SJCRH30 (cell line): Measurements from ENCODE around the gene C8G. TPM values are rescaled to one million over a fixed set of nuclear protein-coding genes. Genes with fewer than 3 reads are reported as not detected.

Experiments used
- DNase-seq, 2 experiments: peaks; one replicate each; pipeline ENCODE4 v3.0.0-alpha.2; 2015 to 2020
- H3K27ac ChIP-seq: fragments of 250-450 bp; sonication (Bioruptor Pico); 2 replicates; pipeline ENCODE4 v1.5.1; 2020; ENCODE audit warnings: mild to moderate bottlenecking, moderate library complexity
- H3K27me3 ChIP-seq: fragments of 250-450 bp; sonication (Bioruptor Pico); 2 replicates; pipeline ENCODE4 v1.5.1; 2020; ENCODE audit warnings: mild to moderate bottlenecking, moderate library complexity
- H3K36me3 ChIP-seq: fragments of 250-450 bp; sonication (Bioruptor Pico); 2 replicates; pipeline ENCODE4 v1.5.1; 2020; ENCODE audit warnings: mild to moderate bottlenecking, moderate library complexity
- H3K4me1 ChIP-seq: fragments of 250-450 bp; sonication (Bioruptor Pico); 2 replicates; pipeline ENCODE4 v1.5.1; 2020; ENCODE audit warnings: mild to moderate bottlenecking, moderate library complexity
- H3K4me3 ChIP-seq: fragments of 250-450 bp; sonication (Bioruptor Pico); 2 replicates; pipeline ENCODE4 v1.5.1; 2020; ENCODE audit warnings: mild to moderate bottlenecking, moderate library complexity
- H3K9me3 ChIP-seq: fragments of 250-450 bp; sonication (Bioruptor Pico); replicated peaks from 2 replicates; pipeline ENCODE4 v1.5.1; 2020; ENCODE audit warnings: mild to moderate bottlenecking, moderate library complexity
- total RNA-seq: library from RNA; depleted of rRNA; stranded (reverse); fragments of >200 nt; shearing (Covaris generic); gene quantifications from 2 replicates; pipeline ENCODE4 v1.2.3, GENCODE V29; 2014

C8G gene
- total RNA-seq, 1 experiment from 2014 or later: not detected

GRCh38 chr9:136927343-136928271, 17.4 kb upstream of the C8G start:
- no peaks in the 10 kb centered on the region for H3K27me3 ChIP-seq
- H3K4me3 ChIP-seq: no peak overlapping the region
- DNase-seq: no peak
- no peaks in the 10 kb centered on the region for H3K4me1 ChIP-seq
- peaks cover 5% of the 10 kb centered on the region; the same call in 1 of the 2 replicates for H3K9me3 ChIP-seq
- H3K27ac ChIP-seq: no peak overlapping the region
- H3K36me3 ChIP-seq: peaks cover 11% of the 10 kb centered on the region

- H3K4me3 ChIP-seq: no peak overlapping the region
- no peaks in the 10 kb centered on the region for H3K27me3 ChIP-seq
- no peaks in the 10 kb centered on the region for H3K4me1 ChIP-seq
- H3K27ac ChIP-seq: no peak overlapping the region
- DNase-seq: no peak
- H3K36me3 ChIP-seq: peaks cover 10% of the 10 kb centered on the region
- peaks cover 5% of the 10 kb centered on the region; the same call in 1 of the 2 replicates for H3K9me3 ChIP-seq
Observed at GRCh38 chr9:136928591-136928990, 16.5 kb upstream of the C8G start.

GRCh38 chr9:136930014-136930413, 15.0 kb upstream of the C8G start:
- no peak for DNase-seq
- no peak overlapping the region for H3K27ac ChIP-seq
- no peaks in the 10 kb centered on the region for H3K4me1 ChIP-seq
- no peaks in the 10 kb centered on the region for H3K27me3 ChIP-seq
- H3K9me3 ChIP-seq: peaks cover 5% of the 10 kb centered on the region
- H3K36me3 ChIP-seq: peaks cover 10% of the 10 kb centered on the region
- H3K4me3 ChIP-seq: no peak overlapping the region

- H3K27ac ChIP-seq: no peak overlapping the region
- H3K4me1 ChIP-seq: no peaks in the 10 kb centered on the region
- peaks cover 10% of the 10 kb centered on the region for H3K36me3 ChIP-seq
- no peak overlapping the region for H3K4me3 ChIP-seq
- H3K27me3 ChIP-seq: no peaks in the 10 kb centered on the region
- no peak for DNase-seq
- H3K9me3 ChIP-seq: peaks cover 5% of the 10 kb centered on the region
Observed at GRCh38 chr9:136931611-136932130, 13.4 kb upstream of the C8G start.

GRCh38 chr9:136934277-136934676, 10.8 kb upstream of the C8G start:
- no peak for DNase-seq
- peaks cover 7% of the 10 kb centered on the region for H3K9me3 ChIP-seq

GRCh38 chr9:136935651-136936050, 9.4 kb upstream of the C8G start:
- H3K4me3 ChIP-seq: no peak overlapping the region
- peaks cover 7% of the 10 kb centered on the region for H3K9me3 ChIP-seq
- no peaks in the 10 kb centered on the region for H3K4me1 ChIP-seq
- peaks cover 37% of the 10 kb centered on the region for H3K36me3 ChIP-seq
- DNase-seq: no peak
- H3K27me3 ChIP-seq: no peaks in the 10 kb centered on the region
- H3K27ac ChIP-seq: no peak overlapping the region

More at GRCh38 chr9:136934277-136934676, 10.8 kb upstream of the C8G start:
- Histone ChIP-seq H3K27me3 (no peaks in the 10 kb centered on the region), H3K4me1 (no peaks in the 10 kb centered on the region), H3K36me3 (peaks cover 25% of the 10 kb centered on the region), H3K27ac (no peak overlapping the region), H3K4me3 (no peak overlapping the region)

- Histone ChIP-seq H3K36me3 (peaks cover 43% of the 10 kb centered on the region), H3K4me1 (no peaks in the 10 kb centered on the region), H3K27me3 (no peaks in the 10 kb centered on the region), H3K4me3 (no peak overlapping the region), H3K27ac (no peak overlapping the region), H3K9me3 (peaks cover 6% of the 10 kb centered on the region)
- DNase-seq: no peak
Observed at GRCh38 chr9:136936645-136937170, 8.3 kb upstream of the C8G start.

GRCh38 chr9:136937186-136938001, 7.6 kb upstream of the C8G start:
- peaks cover 46% of the 10 kb centered on the region for H3K36me3 ChIP-seq
- peaks cover 2% of the 10 kb centered on the region; the same call in 1 of the 2 replicates for H3K9me3 ChIP-seq
- H3K4me3 ChIP-seq: no peak overlapping the region
- DNase-seq: no peak
- no peak overlapping the region for H3K27ac ChIP-seq
- H3K27me3 ChIP-seq: no peaks in the 10 kb centered on the region
- H3K4me1 ChIP-seq: no peaks in the 10 kb centered on the region

GRCh38 chr9:136939431-136939995, 5.5 kb upstream of the C8G start:
- peaks cover 3% of the 10 kb centered on the region; the same call in 1 of the 2 replicates for H3K4me1 ChIP-seq
- no peak overlapping the region for H3K4me3 ChIP-seq
- no peak overlapping the region for H3K27ac ChIP-seq
- H3K9me3 ChIP-seq: peaks cover 2% of the 10 kb centered on the region; the same call in 1 of the 2 replicates
- no peak for DNase-seq
- peaks cover 50% of the 10 kb centered on the region for H3K36me3 ChIP-seq
- H3K27me3 ChIP-seq: no peaks in the 10 kb centered on the region

- Histone ChIP-seq H3K27me3 (no peaks in the 10 kb centered on the region), H3K27ac (no peak overlapping the region), H3K4me3 (no peak overlapping the region), H3K4me1 (peaks cover 3% of the 10 kb centered on the region; the same call in 1 of the 2 replicates), H3K36me3 (peaks cover 48% of the 10 kb centered on the region), H3K9me3 (0 out of 2 replicates have a peak, but pooled peaks cover 2% of the 10 kb centered on the region)
- DNase-seq: no peak
Observed at GRCh38 chr9:136939996-136940525, 5.0 kb upstream of the C8G start.

GRCh38 chr9:136940526-136941230, 4.4 kb upstream of the C8G start:
- Histone ChIP-seq H3K36me3 (peaks cover 48% of the 10 kb centered on the region), H3K9me3 (0 out of 2 replicates have a peak, but pooled peaks cover 2% of the 10 kb centered on the region), H3K27ac (no peak overlapping the region), H3K4me3 (no peak overlapping the region), H3K4me1 (peaks cover 3% of the 10 kb centered on the region; the same call in 1 of the 2 replicates), H3K27me3 (no peaks in the 10 kb centered on the region)
- DNase-seq: no peak

- Histone ChIP-seq H3K9me3 (0 out of 2 replicates have a peak, but pooled peaks cover 2% of the 10 kb centered on the region), H3K27ac (no peak overlapping the region), H3K36me3 (peaks cover 48% of the 10 kb centered on the region), H3K27me3 (no peaks in the 10 kb centered on the region), H3K4me3 (no peak overlapping the region), H3K4me1 (peaks cover 3% of the 10 kb centered on the region; the same call in 1 of the 2 replicates)
- no peak for DNase-seq
Observed at GRCh38 chr9:136941231-136942111, 3.6 kb upstream of the C8G start.
